CMK (cell line): ENCODE results near the gene DDX39B.
A peak's percentile ranks its signal among the peaks of the same experiment; 100 is the strongest.
"Not testable (repeated sequence)": the region's sequence is repeated elsewhere in the genome, so short reads cannot be mapped to it uniquely, and the experiment has no call there.

Experiments used
- DNase-seq: peaks from one replicate; pipeline ENCODE4 v3.0.0-alpha.2; 2010; ENCODE audit warnings: low read depth

Gene DDX39B

DNA sequence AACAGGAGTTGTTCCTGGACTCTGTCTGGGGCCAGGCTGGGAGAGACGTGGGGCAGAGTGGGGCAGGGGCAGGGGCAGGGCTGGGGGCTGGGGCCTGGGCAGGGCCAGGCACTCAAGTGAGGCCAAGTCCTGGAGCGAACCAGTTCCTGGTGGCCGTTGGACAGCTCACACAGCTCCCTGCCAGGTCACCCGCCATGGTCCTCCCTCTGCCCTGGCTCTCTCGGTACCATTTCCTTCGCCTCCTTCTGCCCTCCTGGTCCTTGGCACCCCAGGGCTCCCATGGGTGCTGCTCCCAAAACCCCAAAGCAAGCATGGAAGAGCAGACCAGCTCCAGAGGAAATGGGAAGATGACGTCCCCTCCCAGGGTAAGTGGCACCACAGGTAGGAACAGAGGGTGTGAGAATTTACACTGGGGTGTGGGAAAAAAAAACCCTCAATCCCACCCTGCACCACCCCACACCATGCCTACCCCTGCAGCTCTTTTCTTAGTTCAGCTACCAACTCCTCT is 12.9 kb downstream of the DDX39B start, which contains the start of gene MCCD1:
TSS of gene MCCD1 (plus strand) at position 142 of the 508 bp plus-strand sequence. CDS start at position 195, 53 bp downstream.
- no peak for DNase-seq

DNA sequence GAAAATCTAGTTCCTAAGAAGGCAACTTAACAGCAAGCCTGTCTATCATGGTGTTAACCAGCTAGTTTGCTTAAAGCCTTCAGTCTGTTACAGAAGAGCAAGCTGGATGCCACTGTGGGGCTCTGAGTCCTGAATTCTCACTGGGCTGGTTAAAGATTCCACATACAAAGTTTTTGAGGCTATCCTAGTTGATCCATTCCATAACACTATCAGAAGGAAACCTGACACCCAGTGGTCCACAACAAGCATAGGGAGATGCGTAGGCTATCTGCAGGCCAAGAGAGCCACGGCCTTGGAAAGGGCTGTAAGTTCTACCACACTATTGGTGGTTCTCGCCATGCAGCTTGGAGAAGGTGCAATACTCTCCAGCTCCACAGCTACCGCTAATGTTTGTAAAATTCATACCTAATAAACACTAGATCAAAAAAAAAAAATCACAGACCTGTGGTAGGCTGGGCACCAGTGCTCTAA is 13.5 kb downstream of the DDX39B start:
- no peak for DNase-seq

DNA sequence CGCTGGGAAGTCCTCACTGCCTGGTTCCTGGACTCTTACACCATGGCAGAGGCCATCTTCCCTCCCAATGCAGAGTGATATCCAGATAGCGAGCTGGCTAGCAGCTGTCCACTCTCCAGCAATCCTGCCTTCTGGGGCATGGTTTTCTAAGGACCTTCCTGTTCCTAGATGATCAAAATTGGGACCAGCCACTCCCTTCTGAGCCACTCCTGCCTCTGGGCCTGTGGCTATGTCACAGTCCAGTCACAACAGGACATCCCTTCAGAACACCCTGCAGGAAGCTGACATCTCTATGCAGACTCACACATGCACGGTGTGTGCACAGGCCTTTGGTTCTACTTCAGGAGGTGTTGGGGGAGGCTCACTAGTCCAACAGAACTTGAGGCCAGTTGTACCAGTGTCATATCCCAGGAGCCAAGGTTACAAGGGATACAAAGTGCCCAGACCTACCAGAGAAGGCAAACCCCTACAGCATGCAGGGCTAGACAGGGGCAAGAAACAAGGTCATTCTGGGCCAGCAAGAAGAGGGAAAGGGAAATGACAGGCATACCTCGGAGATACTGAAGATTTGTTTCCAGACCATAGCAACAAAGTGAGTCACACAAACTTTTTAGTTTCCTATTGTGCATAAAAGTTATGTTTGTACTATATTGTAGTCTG is 15.7 kb downstream of the DDX39B start:
- no peak for DNase-seq

DNA sequence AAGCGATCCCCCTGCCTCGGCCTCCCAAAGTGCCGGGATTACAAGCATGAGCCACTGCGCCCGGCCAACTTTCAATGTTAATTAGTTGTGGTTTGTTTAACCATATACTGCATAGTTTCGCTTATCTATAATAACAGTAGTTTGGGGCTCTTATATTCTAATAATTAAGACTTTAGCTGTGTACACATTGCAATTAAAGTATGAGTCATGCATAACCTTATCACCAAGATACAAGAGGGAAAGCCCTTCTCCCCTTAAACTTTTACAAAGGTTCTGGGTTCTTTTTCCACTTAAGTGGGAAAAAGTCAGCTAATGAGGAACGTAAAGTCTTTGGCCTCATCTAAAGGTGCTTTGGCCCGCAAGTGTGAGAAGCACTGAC is 16.3 kb downstream of the DDX39B start:
- DNase-seq: no peak

DNA sequence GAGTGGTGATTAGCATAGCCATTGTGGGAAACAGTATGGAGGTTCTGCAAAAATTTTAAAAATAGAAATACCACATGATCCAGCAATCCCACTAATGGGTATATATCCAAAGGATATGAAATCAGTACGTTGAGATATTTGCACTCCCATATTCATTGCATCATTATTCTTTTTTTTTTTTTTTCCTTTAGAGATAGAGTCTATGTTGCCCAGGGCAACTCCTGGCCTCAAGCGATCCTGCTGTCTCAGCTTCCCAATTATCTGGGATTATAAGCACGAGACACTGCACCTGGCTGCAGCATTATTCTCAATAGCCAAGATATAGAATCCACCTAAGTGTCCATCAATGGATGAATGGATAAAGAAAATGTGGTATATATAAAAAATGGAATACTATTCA is 20.0 kb downstream of the DDX39B start:
- no peak for DNase-seq

DNA sequence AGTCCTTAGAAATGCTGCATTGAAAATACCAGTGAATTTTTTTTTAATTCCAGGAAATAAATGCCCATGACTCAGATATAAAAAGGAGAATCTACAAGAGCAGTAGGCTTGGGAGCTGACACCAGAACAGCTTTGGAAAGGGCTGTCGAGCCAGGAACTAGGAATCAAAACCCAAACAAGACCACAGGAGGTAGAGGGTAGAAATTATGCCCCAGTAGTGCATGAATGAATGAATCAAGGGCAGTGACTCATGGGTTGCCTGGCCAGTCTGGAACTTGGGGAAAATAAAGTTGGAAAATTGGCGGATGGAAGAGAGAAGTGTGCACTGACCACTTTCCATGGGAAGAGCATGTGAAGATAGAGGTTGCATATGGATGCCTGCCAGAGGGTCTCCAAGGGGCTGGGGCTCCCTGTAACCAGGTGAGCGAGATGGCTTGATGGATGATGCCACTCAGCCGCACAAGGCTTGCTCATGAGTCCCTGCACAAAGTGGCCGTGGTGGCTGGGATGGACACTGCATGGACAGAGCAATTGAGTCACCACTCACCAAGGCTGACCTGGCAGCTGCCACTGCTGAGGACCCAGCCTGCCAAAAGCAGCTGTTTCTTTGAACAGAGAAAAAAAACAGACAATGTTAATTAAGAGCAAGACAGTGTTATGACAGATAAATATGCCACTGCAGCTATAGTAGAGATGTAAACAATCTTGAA is 28.2 kb downstream of the DDX39B start:
- DNase-seq: no peak

DNA sequence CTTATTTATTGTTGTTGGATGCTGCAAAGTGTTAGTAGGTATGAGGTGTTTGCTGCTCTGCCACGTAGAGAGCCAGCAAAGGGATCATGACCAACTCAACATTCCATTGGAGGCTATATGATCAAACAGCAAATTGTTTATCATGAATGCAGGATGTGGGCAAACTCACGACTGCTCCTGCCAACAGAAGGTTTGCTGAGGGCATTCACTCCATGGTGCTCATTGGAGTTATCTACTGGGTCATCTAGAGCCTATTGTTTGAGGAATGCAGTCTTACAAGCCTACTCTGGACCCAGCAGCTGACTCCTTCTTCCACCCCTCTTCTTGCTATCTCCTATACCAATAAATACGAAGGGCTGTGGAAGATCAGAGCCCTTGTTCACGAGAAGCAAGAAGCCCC is 31.8 kb downstream of the DDX39B start:
- no peak for DNase-seq

DNA sequence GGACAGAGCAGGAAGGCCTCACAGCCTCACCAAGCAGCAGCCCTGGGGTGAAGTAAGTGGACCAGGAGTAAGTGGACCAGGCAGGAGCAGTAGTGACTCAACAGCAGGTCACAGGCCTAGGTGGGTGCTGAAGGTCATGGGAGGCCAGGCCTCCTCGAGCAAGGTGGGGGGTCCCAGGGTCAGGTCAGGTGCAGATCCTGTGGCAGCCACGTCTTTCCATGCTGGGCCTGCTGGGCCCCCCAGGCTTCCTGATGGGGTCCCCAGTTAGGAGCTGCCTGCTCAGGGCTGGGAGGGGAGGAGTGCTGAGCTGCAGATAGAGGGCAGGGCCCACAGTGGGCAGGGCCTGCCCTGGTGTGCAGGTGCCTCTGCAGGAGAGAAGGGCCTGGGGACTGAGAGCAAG is 32.8 kb downstream of the DDX39B start:
- DNase-seq: not testable (repeated sequence)

DNA sequence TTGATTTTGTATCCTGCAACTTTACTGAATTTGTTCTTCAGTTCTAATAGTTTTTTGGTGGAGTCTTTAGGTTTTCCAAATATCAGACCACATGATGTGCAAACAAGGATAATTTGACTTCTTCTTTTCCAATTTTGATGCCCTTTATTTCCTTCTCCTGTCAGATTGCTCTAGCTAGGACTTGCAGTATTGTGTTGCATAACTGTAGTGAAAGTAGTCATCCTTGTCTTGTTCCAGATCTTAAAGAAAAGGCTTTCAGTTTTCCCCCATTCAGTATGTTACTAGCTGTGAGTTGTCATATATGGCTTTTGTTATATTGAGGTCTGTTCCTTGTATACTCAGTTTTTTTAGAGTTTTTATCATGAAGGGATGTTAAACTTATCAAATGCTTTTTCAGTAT is 39.2 kb downstream of the DDX39B start:
- DNase-seq: no peak

DNA sequence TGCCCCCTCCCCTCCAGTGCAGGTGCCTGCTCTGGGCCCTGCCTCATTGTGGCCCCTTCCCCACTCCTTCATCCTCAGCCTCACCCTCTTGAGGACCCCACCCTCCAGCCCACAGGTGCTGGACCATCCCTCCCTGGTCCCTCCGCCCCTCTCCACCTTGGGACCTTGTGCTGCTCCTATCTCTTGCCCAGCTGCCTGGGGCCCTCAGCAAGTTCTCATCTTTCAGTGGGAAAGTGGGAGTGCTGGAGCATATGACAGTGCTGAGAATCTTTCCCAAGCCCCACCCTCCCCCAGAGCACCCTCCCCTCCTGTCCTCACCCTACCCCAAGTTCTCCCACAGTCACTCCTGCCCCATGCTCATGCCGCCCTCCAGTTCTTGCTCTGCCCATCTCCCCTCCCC is 42.2 kb downstream of the DDX39B start:
- not testable (repeated sequence) for DNase-seq

DNA sequence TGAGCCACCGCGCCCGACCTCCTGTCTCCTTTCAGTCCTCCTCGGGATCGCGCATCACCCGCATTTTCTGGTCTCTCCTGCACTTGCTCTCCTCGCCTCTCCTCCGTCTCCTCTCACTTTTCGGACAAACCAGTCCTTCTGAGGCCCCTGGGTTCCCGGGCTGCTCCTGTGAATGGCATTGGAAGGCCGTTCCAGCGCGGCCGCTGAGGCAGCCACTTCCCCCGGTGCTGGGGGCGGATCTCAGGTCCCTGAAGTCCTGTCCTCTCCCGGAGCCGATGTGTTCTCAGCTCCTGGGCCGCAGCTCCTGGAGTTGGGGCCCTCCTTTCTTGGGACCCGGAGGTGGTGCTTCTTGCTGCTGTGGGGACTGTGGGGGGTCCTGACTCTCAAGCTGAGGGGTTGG is 43.1 kb downstream of the DDX39B start:
- DNase-seq: no peak

DNA sequence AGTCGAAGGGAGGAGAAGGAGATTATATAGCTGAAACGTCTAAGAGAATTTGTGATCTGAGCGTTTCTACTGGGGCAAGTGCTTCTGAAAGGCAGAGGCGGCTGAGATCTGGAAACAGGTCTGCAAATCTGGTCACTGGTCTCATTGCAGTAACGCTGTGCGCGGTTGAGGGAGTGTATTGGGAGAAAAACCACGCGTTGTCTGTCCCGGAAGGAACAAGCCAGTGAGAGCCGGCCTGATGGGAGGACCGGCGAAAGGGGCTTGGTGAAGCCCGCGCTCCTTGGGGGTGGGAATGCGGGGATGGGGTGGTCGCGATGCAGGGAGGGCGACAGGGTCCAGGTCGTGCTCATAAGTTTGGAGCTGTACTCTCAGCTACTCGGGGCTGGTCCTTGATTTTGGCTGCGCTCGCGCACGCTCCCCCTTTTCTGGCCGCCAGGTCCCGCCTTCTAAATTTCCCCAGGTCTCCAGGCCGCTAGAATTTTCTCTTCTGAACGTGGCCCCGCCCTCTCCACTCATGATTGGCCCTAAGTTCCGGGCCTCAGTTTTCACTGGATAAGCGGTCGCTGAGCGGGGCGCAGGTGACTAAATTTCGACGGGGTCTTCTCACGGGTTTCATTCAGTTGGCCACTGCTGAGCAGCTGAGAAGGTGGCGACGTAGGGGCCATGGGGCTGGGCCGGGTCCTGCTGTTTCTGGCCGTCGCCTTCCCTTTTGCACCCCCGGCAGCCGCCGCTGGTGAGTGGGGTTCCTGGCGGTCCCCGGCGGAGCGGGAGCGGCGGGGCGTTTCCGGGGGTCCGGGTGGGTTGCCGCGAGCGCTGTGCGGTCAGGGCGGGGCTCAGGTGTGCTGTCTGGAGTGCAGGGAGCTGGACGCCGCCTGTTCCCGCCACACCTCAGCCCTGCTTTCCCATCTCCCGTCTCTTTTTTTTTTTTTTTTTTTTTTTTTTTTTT is 44.0 kb downstream of the DDX39B start, which contains the start of gene MICB:
TSS of gene MICB (plus strand) at position 615 of the 946 bp plus-strand sequence. CDS start at position 664, 49 bp downstream.
- DNase-seq: peak; percentile 46

DNA sequence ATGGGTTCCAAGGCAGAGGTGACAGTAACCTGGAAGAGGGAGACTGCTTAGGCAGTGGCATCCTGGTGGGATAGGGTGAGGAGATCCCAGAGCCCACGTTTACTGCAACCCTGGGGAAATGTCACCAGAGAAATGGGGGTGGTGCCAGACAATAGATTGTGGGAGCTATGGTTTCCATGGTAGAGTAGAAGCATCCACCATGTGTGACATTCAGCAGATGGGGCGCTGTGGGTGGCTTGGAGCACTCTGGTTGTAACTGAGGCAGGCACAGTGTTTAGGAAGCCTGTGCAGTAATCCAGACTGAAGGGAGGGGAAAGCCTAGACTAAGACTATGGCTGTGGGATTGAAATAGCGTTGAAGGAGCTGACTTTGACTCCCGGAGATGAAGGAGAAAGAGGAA is 45.0 kb downstream of the DDX39B start:
- not testable (repeated sequence) for DNase-seq

DNA sequence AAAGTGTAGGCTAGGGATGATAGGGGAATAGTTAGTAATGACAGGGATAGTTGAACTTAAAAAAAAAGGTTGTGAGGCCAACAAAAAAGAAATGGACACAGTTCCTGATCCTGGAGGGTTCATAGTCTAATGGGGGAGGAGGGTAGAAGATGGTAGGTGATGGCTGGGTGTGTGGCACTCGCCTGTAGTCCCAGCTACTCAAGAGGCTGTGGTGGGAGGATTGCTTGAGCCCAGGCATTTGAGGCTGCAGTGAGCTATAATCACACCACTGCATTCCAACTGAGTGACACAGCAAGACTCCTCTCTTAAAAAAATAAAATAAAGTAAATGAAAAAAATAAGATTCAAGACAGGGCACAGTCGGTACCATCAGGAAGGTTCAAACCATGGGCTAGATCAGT is 46.2 kb downstream of the DDX39B start:
- no peak for DNase-seq

DNA sequence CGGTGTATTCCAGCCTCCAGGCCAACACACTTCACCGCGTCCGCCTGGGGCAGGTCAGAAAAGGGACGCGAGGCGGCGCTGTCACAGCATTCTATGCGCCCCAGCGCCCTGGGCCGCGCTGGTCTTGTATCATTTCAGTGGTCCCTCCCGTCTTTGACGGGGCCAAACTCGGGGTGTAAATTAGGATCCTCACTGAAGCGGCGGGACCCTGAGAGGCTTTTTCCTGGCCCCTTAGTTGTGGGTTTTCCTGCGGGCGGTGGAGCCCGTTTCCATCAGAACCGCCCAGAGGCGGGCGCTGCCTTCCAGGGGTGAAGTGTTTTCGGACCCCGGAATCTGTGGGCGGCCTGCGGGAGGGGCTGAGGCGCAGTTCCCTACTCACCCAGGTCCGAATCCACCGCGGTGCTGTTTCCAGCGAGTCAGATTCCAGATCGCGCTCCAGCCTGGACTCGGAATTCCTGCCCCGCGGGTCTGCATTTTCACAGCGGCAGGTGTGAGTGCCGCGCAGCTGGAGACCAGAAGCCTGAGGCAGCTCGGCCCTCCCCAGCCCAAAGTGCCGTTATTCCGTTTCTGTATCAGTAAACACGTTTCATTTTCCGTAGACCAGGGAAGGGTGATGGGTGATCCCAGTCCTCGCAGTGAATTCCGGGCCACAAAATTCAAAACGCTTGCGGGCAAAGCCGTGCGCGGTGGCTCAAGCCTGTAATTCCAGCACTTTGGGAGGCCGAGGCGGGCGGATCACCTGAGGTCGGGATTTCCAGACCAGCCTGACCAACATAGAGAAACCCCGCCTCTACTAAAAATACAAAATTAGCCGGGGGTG is 47.7 kb downstream of the DDX39B start:
- DNase-seq: peak; percentile 48

DNA sequence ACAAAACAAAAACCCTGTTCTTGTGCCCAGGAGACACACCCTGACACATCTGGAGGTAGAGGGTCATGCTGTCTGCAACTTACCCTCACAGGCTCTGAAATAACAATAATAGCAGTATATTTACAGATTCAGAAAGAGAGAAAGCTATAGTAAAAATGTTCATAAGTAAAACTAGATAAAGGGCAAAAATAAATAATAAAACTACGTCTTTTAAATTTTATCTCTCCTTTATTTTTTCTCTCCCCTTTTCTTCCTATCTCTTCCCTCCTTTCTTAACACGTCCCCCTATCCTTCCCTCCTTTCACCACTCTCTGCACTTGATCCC is 48.3 kb downstream of the DDX39B start:
- DNase-seq: not testable (repeated sequence)

DNA sequence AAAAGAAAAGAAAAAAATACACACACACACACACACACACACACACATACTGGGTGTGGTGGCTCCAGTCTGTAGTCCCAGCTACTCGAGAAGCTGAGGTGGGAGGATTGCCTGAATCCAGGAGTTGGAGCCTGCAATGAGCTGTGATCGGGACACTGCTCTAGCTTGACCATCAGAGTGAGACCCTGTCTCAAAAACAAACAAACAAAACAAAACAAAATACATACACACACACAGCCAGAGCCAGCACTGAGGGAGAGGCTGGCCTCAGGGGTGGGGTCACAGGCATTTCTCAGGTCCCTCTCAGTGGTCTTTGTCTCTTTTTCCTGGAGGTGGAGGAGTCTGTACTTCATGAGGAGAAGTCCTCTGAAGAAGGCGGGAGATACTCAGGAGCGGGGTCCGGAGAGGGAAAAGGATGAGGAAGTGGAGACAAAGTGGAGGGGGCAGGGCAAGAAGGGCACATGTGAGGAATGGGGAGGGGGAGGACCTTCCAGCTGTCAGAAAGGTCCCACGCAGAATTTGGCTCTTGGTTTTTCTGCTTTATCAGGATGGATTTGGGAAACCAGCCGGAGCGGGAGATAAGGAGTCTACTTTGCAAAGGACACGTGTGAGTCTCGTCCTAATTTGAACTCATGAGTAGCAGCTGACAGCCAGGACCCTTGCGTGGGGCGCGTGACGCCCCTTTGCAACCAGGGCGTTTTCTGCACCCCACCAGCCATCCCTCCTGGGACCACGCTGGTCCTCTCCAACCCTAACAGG is 51.5 kb downstream of the DDX39B start:
- no peak for DNase-seq

DNA sequence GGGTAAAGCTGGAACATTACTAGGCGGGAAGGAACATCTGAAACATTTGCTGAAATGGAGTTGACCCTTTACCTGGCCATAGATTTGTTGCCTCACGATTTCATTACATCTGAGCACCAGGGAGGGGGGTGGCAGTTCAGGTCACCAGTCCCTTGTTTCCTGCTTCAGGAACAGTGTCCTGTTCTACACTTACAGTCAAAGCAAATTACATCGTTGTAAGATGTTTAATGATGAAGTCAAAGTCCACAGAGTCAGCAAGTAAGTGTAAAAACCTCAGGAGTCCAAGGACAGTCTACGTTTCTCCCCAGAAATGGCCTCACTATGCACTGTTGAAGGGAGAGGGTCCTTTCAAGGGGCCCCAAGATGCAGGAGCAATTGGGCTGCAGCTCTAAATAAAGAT is 52.7 kb downstream of the DDX39B start:
- DNase-seq: no peak

DNA sequence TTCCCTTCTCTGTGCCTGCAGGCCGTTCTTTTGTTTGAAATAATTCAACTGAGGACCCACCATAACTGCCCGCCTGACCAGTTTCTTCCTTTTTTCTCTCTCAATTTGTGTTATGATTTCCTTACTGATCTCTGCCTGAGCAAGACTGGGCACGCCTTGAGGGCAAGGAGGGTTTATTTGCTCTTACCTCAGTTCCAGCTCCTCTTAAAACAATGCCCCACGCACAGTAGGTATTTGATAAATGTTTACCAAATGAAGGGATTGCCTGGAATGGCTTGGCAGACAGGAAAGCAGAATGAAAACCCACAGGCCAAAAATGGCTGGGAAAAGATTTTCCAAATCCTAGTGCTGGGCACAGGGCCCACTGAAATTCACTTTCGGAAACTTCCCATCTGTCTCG is 54.1 kb downstream of the DDX39B start:
- DNase-seq: not testable (repeated sequence)

DNA sequence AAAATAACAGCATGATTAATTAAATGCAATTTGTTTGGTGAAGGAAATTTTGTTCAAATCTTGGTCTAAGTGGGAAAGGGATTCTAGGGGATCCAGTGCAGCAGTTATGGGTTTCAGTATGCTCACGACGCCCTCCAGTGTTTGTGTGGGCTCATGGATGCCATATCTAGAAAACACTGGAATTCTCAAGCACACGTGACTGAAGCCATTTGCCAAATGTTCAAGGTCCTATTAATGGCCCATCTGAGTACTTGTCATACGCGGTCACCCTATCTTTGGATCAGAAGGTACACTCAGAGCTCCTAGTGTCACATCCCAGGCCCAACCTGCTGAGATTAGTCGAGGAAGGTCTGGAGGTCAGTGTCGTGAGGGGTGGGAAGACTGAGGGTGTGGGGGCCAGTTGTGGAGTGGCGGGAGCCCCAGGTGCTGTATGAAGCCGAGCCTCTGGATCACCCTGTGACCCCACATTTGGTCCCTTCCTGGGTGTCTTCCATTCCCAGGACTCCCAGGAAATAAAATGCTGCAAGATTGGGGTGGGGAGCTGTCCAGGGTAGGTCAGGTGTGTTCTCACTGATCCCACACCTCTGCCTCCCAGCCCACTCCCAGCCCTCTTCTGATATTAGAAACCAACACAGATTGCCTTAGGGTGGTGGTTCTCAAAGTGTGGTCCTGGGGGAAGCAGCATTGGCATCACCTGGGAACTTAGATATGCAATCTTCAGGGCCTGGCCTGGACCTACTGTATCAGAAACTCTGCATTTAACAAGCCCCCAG is 55.6 kb downstream of the DDX39B start:
- DNase-seq: not testable (repeated sequence)
